ENCODE results near the gene MFNG.

- no peak for TF ChIP-seq POLR2A (IDR thresholded peaks at IDR 0.05)
- TF ChIP-seq CTCF (IDR thresholded peaks at IDR 0.05): no peak
- TF ChIP-seq EP300 (IDR thresholded peaks at IDR 0.05): no peak
These were observed 30.3 kb upstream of the MFNG start for GRCh38 chr22:37516456-37516855.
